ENCODE data around the gene MRPL11.

GRCh38 chr11:66415423-66415822 is 23.2 kb downstream of the MRPL11 start:
- no peak for TF ChIP-seq POLR2AphosphoS5 (IDR thresholded peaks at IDR 0.05)
- TF ChIP-seq POLR2A (IDR thresholded peaks at IDR 0.05) = no peak
- TF ChIP-seq CTCF (IDR thresholded peaks at IDR 0.05 in 8 of 11, conservative IDR thresholded peaks at IDR 0.05 in 3 of 11) = no peak

Data from spleen (tissue), 7 donors.